ENCODE results near the gene CFAP161. TPM values are rescaled to one million over a fixed set of nuclear protein-coding genes. Genes with fewer than 3 reads are reported as not detected.

CFAP161 gene
- total and polyA plus RNA-seq, 9 donors, result 0.15 to 6.0 (median 0.58) TPM; not detected in 1

- no peak for TF ChIP-seq POLR2A (IDR thresholded peaks at IDR 0.05)
- TF ChIP-seq EP300 (IDR thresholded peaks at IDR 0.05), result no peak
- TF ChIP-seq, protein P1, sequence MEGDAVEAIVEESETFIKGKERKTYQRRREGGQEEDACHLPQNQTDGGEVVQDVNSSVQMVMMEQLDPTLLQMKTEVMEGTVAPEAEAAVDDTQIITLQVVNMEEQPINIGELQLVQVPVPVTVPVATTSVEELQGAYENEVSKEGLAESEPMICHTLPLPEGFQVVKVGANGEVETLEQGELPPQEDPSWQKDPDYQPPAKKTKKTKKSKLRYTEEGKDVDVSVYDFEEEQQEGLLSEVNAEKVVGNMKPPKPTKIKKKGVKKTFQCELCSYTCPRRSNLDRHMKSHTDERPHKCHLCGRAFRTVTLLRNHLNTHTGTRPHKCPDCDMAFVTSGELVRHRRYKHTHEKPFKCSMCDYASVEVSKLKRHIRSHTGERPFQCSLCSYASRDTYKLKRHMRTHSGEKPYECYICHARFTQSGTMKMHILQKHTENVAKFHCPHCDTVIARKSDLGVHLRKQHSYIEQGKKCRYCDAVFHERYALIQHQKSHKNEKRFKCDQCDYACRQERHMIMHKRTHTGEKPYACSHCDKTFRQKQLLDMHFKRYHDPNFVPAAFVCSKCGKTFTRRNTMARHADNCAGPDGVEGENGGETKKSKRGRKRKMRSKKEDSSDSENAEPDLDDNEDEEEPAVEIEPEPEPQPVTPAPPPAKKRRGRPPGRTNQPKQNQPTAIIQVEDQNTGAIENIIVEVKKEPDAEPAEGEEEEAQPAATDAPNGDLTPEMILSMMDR (IDR thresholded peaks at IDR 0.05), result no peak
- DNase-seq, result no peak
- no peak overlapping the region for H3K4me3 ChIP-seq
- intact Hi-C loops (cut with DNase I), result no loop called here
- 91 to 98% (median 94%) methylated on average over 2 of the region's 2 CpGs for WGBS, 3 donors
- no peak overlapping the region for H3K27ac ChIP-seq
- H3K27me3 ChIP-seq, result no peaks in the 10 kb centered on the region
- no peaks in the 10 kb centered on the region for H3K9me3 ChIP-seq
- H3K36me3 ChIP-seq, result no peaks in the 10 kb centered on the region
- no peaks in the 10 kb centered on the region for H3K4me1 ChIP-seq (ENCODE audit: insufficient read depth)
Measured at GRCh38 chr15:81168644-81169043, 34.6 kb downstream of the CFAP161 start.

DNA sequence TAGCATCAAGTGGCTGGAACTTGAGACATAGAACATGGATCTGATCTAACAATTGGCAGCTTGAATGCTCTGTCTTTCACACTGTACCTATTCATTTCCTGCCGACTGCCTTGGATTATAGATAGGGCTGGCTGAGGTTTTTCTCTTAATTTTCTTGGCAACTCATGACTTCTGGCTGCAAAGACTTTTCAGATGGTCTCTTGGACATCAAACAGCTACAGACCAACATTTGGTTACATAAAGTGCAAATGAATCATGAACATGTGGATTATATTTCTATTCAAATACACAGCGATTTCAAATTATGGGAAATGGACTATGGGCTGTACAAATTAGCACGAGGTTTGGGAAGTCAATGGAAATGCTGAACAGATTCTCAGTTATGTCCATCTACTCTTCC lies 36.4 kb downstream of the CFAP161 start:
- 16 to 18% (median 17%) methylated on average over 3 of the region's 3 CpGs for WGBS, 3 donors
- DNase-seq, result no peak
- no peaks in the 10 kb centered on the region for H3K27me3 ChIP-seq
- H3K9me3 ChIP-seq, result no peaks in the 10 kb centered on the region
- H3K4me3 ChIP-seq, result no peak overlapping the region
- TF ChIP-seq, protein P1 (IDR thresholded peaks at IDR 0.05), result no peak
- no peak for TF ChIP-seq EP300 (IDR thresholded peaks at IDR 0.05)
- TF ChIP-seq POLR2A (IDR thresholded peaks at IDR 0.05), result no peak
- no peaks in the 10 kb centered on the region for H3K36me3 ChIP-seq
- no peaks in the 10 kb centered on the region for H3K4me1 ChIP-seq (ENCODE audit: insufficient read depth)
- no peak overlapping the region for H3K27ac ChIP-seq
- intact Hi-C loops (cut with DNase I), result no loop called here

DNA sequence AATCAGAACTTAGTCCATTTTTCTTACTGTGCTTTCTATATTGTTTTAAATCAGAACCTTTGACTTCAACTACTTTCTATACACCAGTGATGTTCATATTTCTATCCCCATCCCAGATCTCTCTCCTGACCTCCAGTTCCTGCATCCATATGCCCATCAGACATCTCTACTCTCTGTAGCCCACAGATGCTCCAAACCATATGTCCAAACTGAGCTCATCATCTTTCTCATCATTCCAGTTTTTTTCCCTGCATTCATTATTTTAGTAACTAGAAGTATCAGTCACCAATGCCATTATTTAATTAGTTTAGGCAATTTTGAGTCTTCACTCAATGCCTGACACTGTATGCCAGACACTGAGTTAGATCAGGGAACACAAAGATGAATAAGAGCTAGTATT lies 37.2 kb downstream of the CFAP161 start:
- DNase-seq, result no peak
- no peaks in the 10 kb centered on the region for H3K9me3 ChIP-seq
- no peaks in the 10 kb centered on the region for H3K36me3 ChIP-seq
- no peak overlapping the region for H3K27ac ChIP-seq
- H3K4me1 ChIP-seq (ENCODE audit: insufficient read depth), result no peaks in the 10 kb centered on the region
- no peak overlapping the region for H3K4me3 ChIP-seq
- intact Hi-C loops (cut with DNase I), result no loop called here
- H3K27me3 ChIP-seq, result no peaks in the 10 kb centered on the region
- TF ChIP-seq POLR2A (IDR thresholded peaks at IDR 0.05), result no peak
- TF ChIP-seq EP300 (IDR thresholded peaks at IDR 0.05), result no peak
- TF ChIP-seq, protein P1 (IDR thresholded peaks at IDR 0.05), result no peak

DNA sequence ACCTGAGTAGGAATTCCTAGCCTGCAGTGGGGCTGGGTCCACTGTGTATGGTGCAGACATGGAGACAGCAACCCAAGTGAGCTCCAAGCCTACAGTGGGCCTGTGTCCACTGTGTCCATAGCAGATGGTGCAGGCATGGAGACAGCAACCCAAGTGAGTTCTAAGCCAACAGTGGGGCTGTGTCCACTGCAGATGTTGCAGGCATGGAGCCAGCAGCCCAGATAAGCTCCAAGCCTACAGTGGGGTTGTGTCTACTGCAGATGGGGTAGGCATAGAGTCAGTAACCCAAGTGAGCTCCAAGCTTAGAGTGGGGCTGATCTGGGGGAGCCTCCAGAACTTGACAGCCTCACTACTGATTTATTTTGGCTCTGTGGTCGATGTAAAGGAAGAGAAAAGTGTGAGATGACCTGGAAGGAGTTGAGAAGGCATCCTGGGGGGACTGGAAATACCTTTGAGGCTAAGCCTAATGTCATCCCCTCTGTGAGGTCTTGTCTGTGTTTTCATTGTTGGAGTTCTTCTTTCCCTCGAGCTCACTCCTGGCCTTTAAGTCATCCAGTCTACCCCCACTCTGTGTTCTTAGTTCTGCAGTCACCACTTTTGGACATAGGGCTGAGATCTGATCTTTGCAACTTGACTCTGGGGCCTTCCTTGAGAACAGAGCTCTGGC lies 40.2 kb downstream of the CFAP161 start:
- DNase-seq, result no peak
- no peak overlapping the region for H3K4me3 ChIP-seq
- no peak overlapping the region for H3K27ac ChIP-seq
- TF ChIP-seq POLR2A (IDR thresholded peaks at IDR 0.05) (no peak), EP300 (IDR thresholded peaks at IDR 0.05) (no peak)
- TF ChIP-seq, protein P1 (IDR thresholded peaks at IDR 0.05), result no peak
- peaks cover 2% of the 10 kb centered on the region for H3K4me1 ChIP-seq (ENCODE audit: insufficient read depth)
- H3K36me3 ChIP-seq, result no peaks in the 10 kb centered on the region
- no peaks in the 10 kb centered on the region for H3K9me3 ChIP-seq
- WGBS, 3 donors, result 37 to 42% (median 38%) methylated on average over 2 of the region's 2 CpGs
- H3K27me3 ChIP-seq, result no peaks in the 10 kb centered on the region
- intact Hi-C loops (cut with DNase I), result no loop called here

Measured in ovary (tissue), 9 donors.